Activated CD4-positive, alpha-beta T cell treated with anti-CD3 and anti-CD28 coated beads, Interleukin-10, Interleukin-2, amounts not matched to agents 100 ng/mL and 50 ng/mL, durations not matched to agents 16 hours and 8 hours (primary cell): ENCODE measurements around the gene CAMK2B.
A peak's percentile ranks its signal among the peaks of the same experiment; 100 is the strongest.
"Not testable (repeated sequence)": the region's sequence is repeated elsewhere in the genome, so short reads cannot be mapped to it uniquely, and the experiment has no call there.

ENCODE experiments used
- DNase-seq: peaks from one replicate; pipeline ENCODE4 v3.0.0-alpha.2; 2020

CAMK2B gene

GRCh38 chr7:44213206-44213876, 112.1 kb downstream of the CAMK2B start:
- DNase-seq: no peak

- no peak for DNase-seq
Observed at GRCh38 chr7:44212581-44213184, 112.7 kb downstream of the CAMK2B start.

GRCh38 chr7:44212018-44212417, 113.4 kb downstream of the CAMK2B start:
- DNase-seq: no peak

- no peak for DNase-seq
Observed at GRCh38 chr7:44211126-44211675, 114.2 kb downstream of the CAMK2B start.

- no peak for DNase-seq
Observed at GRCh38 chr7:44210107-44210506, 115.3 kb downstream of the CAMK2B start.

GRCh38 chr7:44208085-44208484, 117.3 kb downstream of the CAMK2B start:
- no peak for DNase-seq

GRCh38 chr7:44206008-44206407, 119.4 kb downstream of the CAMK2B start:
- DNase-seq: no peak

- DNase-seq: no peak
Observed at GRCh38 chr7:44201813-44202212, 123.6 kb downstream of the CAMK2B start.

- DNase-seq: peak; percentile 98
Observed at GRCh38 chr7:44200699-44201461, 124.5 kb downstream of the CAMK2B start, which contains the start of gene YKT6. YKT6 (plus strand) TSS chr7:44200978; CDS start chr7:44201136, 158 bp downstream.

GRCh38 chr7:44200163-44200562, 125.2 kb downstream of the CAMK2B start:
- DNase-seq: not testable (repeated sequence)

- no peak for DNase-seq
Observed at GRCh38 chr7:44197474-44197873, 127.9 kb downstream of the CAMK2B start.

- peak; percentile 49 for DNase-seq
Observed at GRCh38 chr7:44196450-44196872, 128.9 kb downstream of the CAMK2B start.

GRCh38 chr7:44195889-44196288, 129.5 kb downstream of the CAMK2B start:
- DNase-seq: no peak

GRCh38 chr7:44194562-44195145, 130.7 kb downstream of the CAMK2B start:
- no peak for DNase-seq

GRCh38 chr7:44194069-44194468, 131.3 kb downstream of the CAMK2B start:
- peak; percentile 39 for DNase-seq

GRCh38 chr7:44193011-44193802, 132.2 kb downstream of the CAMK2B start:
- no peak for DNase-seq

GRCh38 chr7:44191171-44191570, 134.2 kb downstream of the CAMK2B start:
- no peak for DNase-seq

- DNase-seq: no peak
Observed at GRCh38 chr7:44189993-44190872, 135.2 kb downstream of the CAMK2B start.

GRCh38 chr7:44189286-44189992, 136.0 kb downstream of the CAMK2B start, which contains the start of gene GCK:
GCK (minus strand) TSS chr7:44189439; CDS start chr7:44188953, 486 bp downstream.
- DNase-seq: no peak

GRCh38 chr7:44188480-44189225, 136.7 kb downstream of the CAMK2B start:
- no peak for DNase-seq
